OCI-LY1 (cell line): ENCODE data around the gene CKS2.

Experiments used
- H2AFZ ChIP-seq: fragments of 200-600 bp; sonication (generic), shearing (Covaris generic); 2 replicates; pipeline ENCODE4 v1.6.0; 2014; ENCODE audit warnings: antibody characterized with exemption, mild to moderate bottlenecking, low read length
- H3F3A ChIP-seq: fragments of 200-600 bp; sonication (generic), shearing (Covaris generic); 2 replicates; pipeline ENCODE4 v1.6.0; 2014; ENCODE audit warnings: mild to moderate bottlenecking, antibody characterized with exemption, low read length, moderate library complexity; ENCODE audit not compliant: insufficient read depth
- H3K27ac ChIP-seq: fragments of 200-600 bp; sonication (generic); 2 replicates; pipeline ENCODE4 v1.5.1; 2014; ENCODE audit warnings: low read length, mixed run types, mild to moderate bottlenecking, low read depth; ENCODE audit not compliant: poor library complexity, severe bottlenecking
- H3K27me3 ChIP-seq: fragments of 200-600 bp; sonication (generic); 2 replicates; pipeline ENCODE4 v1.6.0; 2014; ENCODE audit warnings: antibody characterized with exemption, mild to moderate bottlenecking, low read length, moderate library complexity; ENCODE audit not compliant: insufficient read depth
- H3K36me3 ChIP-seq: fragments of 200-600 bp; sonication (generic); 2 replicates; pipeline ENCODE4 v1.6.1; 2014; ENCODE audit warnings: mild to moderate bottlenecking, antibody characterized with exemption, low read length, moderate library complexity, mixed read lengths; ENCODE audit not compliant: insufficient read depth
- H3K4me1 ChIP-seq: fragments of 200-600 bp; sonication (generic); 2 replicates; pipeline ENCODE4 v1.5.1; 2014; ENCODE audit warnings: mild to moderate bottlenecking, low read length, moderate library complexity; ENCODE audit not compliant: insufficient read depth, severe bottlenecking
- H3K4me2 ChIP-seq: fragments of 200-600 bp; sonication (generic), shearing (Covaris generic); 2 replicates; pipeline ENCODE4 v1.6.1; 2014; ENCODE audit warnings: low read length
- H3K4me3 ChIP-seq: fragments of 200-600 bp; sonication (generic); 2 replicates; pipeline ENCODE4 v1.5.1; 2014; ENCODE audit warnings: low read length, low read depth, mild to moderate bottlenecking, mixed read lengths; ENCODE audit not compliant: poor library complexity, severe bottlenecking
- H3K79me2 ChIP-seq: fragments of 200-600 bp; shearing (Covaris generic); 2 replicates; pipeline ENCODE4 v1.6.1; 2016; ENCODE audit warnings: mixed run types, low read length, mixed read lengths; ENCODE audit not compliant: insufficient read depth
- H3K9ac ChIP-seq: fragments of 200-600 bp; sonication (generic), shearing (Covaris generic); 2 replicates; pipeline ENCODE4 v1.6.1; 2014; ENCODE audit warnings: mild to moderate bottlenecking, low read length, mixed read lengths
- H3K9me2 ChIP-seq: fragments of 200-600 bp; sonication (generic), shearing (Covaris generic); 2 replicates; pipeline ENCODE4 v1.6.1; 2014; ENCODE audit warnings: low read depth, mild to moderate bottlenecking, low read length, mixed read lengths
- H3K9me3 ChIP-seq: fragments of 200-600 bp; shearing (Covaris generic); 2 replicates; pipeline ENCODE4 v1.6.1; 2014; ENCODE audit warnings: low read length, mixed read lengths
- H4K20me1 ChIP-seq: fragments of 200-600 bp; sonication (generic), shearing (Covaris generic); 2 replicates; pipeline ENCODE4 v1.6.0; 2016; ENCODE audit warnings: mild to moderate bottlenecking, low read length; ENCODE audit not compliant: insufficient read depth
- CTCF ChIP-seq: fragments of 200-600 bp; sonication (generic), shearing (Covaris generic); IDR thresholded peaks from 2 replicates; pipeline ENCODE4 v1.5.1; 2017; ENCODE audit warnings: mild to moderate bottlenecking, antibody characterized with exemption, low read length, moderate library complexity, mixed read lengths
- EZH2 ChIP-seq: fragments of 200-600 bp; sonication (generic), shearing (Covaris generic); IDR thresholded peaks from 2 replicates; pipeline ENCODE4 v1.8.0; 2017; ENCODE audit warnings: borderline replicate concordance, mixed run types, mild to moderate bottlenecking, antibody characterized with exemption, low read length, moderate library complexity, mixed read lengths

The CKS2 gene

GRCh38 chr9:89361031-89361430 is 50.0 kb downstream of the CKS2 start:
- no peak overlapping the region for H3K9ac ChIP-seq
- H2AFZ ChIP-seq, result no peak overlapping the region
- no peaks in the 10 kb centered on the region for H3K9me3 ChIP-seq
- H3K27ac ChIP-seq, result no peak overlapping the region
- H3K36me3 ChIP-seq, result peaks cover 57% of the 10 kb centered on the region
- no peak overlapping the region for H3K4me2 ChIP-seq
- no peaks in the 10 kb centered on the region for H4K20me1 ChIP-seq
- H3F3A ChIP-seq, result no peaks in the 10 kb centered on the region
- TF ChIP-seq CTCF (no peak), EZH2 (no peak)
- no peaks in the 10 kb centered on the region for H3K79me2 ChIP-seq
- no peaks in the 10 kb centered on the region for H3K27me3 ChIP-seq
- no peak overlapping the region for H3K4me3 ChIP-seq
- H3K4me1 ChIP-seq, result no peaks in the 10 kb centered on the region
- no peaks in the 10 kb centered on the region for H3K9me2 ChIP-seq

- no peak overlapping the region for H3K4me3 ChIP-seq
- H3K9me2 ChIP-seq, result no peaks in the 10 kb centered on the region
- no peaks in the 10 kb centered on the region for H3F3A ChIP-seq
- peaks cover 47% of the 10 kb centered on the region for H3K36me3 ChIP-seq
- H3K4me1 ChIP-seq, result no peaks in the 10 kb centered on the region
- H3K27ac ChIP-seq, result no peak overlapping the region
- H2AFZ ChIP-seq, result no peak overlapping the region
- no peaks in the 10 kb centered on the region for H3K79me2 ChIP-seq
- no peak overlapping the region for H3K4me2 ChIP-seq
- H4K20me1 ChIP-seq, result no peaks in the 10 kb centered on the region
- no peak overlapping the region for H3K9ac ChIP-seq
- no peaks in the 10 kb centered on the region for H3K9me3 ChIP-seq
- no peaks in the 10 kb centered on the region for H3K27me3 ChIP-seq
- no peak for TF ChIP-seq CTCF
- no peak for TF ChIP-seq EZH2
Measured at GRCh38 chr9:89361816-89362646, 51.0 kb downstream of the CKS2 start.

- Histone ChIP-seq H3K79me2 (no peaks in the 10 kb centered on the region), H3F3A (no peaks in the 10 kb centered on the region), H3K9ac (no peak overlapping the region), H3K36me3 (peaks cover 39% of the 10 kb centered on the region), H4K20me1 (no peaks in the 10 kb centered on the region), H2AFZ (no peak overlapping the region), H3K9me2 (no peaks in the 10 kb centered on the region), H3K4me3 (no peak overlapping the region), H3K4me2 (no peak overlapping the region), H3K4me1 (no peaks in the 10 kb centered on the region), H3K9me3 (no peaks in the 10 kb centered on the region), H3K27ac (no peak overlapping the region), H3K27me3 (no peaks in the 10 kb centered on the region)
- TF ChIP-seq EZH2 (no peak), CTCF (no peak)
Measured at GRCh38 chr9:89362647-89363310, 51.8 kb downstream of the CKS2 start.
